ENCODE measurements around the gene RMND5B.

Gene RMND5B

DNA sequence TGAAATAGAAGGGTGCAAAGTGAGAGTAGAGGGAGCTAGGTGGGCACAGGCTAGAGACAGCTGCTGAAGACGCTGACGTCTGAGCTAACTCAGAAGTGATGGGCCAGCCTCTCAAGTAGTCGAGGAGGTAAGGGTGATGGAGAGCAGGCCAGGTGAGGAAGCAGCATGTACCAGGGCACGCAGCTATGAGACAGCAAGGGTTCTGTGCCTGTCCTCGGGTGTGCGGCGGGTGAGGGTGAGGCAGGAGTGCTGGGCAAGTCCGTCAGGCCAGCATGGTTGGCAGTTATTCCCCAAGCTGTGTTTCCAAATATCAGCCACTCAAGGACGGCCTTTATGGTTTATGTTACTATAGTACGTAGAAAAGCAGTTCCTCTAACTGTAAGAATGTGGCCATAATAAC is 6.2 kb downstream of the RMND5B start:
- no peak for DNase-seq

DNA sequence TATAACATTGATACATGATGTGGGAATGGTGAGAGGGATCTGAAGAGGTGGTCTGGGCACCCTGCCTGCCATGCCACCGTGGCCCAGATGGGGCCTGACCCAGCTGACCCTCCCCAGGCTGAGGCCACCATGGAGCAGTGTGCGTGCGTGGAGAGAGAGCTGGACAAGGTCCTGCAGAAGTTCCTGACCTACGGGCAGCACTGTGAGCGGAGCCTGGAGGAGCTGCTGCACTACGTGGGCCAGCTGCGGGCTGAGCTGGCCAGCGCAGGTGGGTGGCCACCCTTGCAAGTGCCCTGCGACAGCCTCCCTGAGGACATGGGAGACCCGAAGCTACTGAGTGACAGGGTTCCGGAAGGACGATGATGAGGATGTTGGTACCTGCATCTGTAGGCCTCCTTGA is 7.2 kb downstream of the RMND5B start:
- DNase-seq, result no peak

DNA sequence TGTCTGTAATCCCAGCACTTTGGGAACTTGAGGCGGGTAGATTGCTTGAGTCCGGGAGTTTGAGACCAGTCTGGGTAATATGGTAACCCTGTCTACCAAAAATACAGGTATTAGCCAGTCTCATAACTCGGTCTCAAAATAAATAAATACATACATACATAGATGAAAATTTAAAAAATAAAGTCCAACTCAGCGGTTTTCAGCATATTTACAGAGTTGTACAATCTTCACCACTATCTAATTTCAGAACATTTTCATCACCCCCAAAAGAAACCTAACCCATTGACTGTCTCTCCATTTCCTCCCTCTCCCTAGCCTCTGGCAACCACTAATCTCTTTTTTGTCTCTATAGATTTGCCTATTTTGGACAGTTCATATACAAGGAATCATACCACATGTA is 10.7 kb downstream of the RMND5B start:
- DNase-seq, result no peak

DNA sequence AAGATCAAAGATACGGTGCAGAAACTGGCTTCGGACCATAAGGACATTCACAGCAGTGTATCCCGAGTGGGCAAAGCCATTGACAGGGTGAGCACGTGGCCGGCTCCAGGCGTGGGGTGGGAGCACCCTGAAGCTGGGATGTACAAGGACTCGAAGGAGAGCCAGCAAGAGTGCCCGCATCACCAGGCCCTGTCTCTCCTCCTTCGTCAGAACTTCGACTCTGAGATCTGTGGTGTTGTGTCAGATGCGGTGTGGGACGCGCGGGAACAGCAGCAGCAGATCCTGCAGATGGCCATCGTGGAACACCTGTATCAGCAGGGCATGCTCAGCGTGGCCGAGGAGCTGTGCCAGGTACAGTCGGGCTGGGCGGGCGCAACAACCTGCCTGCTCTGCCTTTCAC is 11.8 kb downstream of the RMND5B start:
- DNase-seq, result no peak

DNA sequence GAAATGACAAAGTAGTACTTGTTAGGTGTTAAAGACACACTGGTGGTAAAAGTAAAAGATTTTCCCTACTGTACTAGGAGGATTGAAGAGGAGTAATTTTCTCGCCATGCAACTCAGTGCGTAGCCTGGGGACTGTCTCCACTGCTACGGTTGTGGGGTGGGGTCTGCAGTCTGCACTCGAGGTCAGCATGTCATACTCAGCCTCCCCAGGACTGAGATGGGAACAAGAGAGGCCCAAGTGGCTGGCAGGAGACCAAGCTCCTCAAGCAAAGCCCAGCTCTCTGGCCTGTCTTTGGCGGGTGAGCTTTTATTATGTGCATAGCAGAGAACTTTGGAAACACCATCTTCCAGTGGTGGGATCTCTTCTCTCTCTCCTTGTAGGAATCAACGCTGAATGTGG is 12.4 kb downstream of the RMND5B start:
- no peak for DNase-seq

DNA sequence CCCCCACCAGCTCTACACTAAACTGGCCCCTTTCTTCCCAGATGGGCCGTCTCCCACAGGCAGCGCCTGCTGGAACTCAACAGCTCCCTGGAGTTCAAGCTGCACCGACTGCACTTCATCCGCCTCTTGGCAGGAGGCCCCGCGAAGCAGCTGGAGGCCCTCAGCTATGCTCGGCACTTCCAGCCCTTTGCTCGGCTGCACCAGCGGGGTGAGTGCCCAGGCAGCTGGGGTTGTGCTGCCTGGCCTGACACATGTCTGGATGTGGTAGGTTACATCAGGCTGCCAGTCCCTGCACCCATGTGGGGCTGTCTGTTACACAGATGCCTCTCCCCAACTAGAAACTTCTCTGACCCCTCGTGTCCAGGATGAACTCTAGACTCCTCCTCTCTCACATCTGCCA is 13.1 kb downstream of the RMND5B start:
- DNase-seq, result no peak

DNA sequence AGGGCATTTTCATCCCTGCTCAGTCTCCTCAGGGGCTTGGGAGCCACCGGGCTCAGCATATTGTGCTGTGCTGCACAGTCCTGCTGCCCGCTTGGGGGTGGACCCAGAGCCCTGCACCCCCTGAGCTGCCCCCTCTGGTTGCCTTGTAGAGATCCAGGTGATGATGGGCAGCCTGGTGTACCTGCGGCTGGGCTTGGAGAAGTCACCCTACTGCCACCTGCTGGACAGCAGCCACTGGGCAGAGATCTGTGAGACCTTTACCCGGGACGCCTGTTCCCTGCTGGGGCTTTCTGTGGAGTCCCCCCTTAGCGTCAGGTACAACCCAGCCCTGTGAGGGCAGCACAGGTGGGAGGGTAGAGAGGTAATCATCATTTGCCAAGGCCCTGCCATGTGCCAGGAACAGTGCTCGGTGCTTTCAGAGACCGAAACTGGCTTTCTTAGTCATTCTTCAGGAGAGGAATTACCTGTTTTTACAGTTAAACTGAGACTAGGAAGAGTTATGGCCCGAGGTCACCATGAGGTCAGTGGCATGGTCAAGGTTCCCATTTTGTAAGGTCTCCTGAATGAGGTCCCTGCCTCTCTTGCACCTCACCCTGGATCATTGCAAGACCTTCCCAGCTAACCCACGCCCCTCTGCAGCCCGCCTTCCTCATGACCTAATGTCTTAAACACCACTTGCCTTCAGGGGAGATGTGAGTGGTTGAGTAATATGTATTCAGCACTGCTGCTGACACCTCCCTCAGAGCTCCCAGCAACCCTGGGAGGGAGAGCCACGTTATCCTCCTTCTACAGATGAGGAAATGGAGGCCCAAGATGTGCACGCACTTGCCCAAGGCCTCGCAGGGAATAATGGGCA is 15.4 kb downstream of the RMND5B start:
- DNase-seq, result peak; percentile 73 to 77

DNA sequence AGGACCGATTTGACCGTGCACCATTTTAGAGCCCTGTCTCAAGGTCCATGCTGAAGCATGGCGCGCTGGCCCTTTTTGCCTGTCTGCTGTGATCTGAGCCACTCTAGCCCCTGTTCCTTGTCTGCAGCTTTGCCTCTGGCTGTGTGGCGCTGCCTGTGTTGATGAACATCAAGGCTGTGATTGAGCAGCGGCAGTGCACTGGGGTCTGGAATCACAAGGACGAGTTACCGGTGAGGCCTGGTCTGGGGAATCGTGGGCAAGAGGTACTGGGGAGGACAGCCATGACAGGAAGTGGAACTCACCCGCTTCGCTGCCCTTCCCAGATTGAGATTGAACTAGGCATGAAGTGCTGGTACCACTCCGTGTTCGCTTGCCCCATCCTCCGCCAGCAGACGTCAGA is 16.6 kb downstream of the RMND5B start:
- no peak for DNase-seq

DNA sequence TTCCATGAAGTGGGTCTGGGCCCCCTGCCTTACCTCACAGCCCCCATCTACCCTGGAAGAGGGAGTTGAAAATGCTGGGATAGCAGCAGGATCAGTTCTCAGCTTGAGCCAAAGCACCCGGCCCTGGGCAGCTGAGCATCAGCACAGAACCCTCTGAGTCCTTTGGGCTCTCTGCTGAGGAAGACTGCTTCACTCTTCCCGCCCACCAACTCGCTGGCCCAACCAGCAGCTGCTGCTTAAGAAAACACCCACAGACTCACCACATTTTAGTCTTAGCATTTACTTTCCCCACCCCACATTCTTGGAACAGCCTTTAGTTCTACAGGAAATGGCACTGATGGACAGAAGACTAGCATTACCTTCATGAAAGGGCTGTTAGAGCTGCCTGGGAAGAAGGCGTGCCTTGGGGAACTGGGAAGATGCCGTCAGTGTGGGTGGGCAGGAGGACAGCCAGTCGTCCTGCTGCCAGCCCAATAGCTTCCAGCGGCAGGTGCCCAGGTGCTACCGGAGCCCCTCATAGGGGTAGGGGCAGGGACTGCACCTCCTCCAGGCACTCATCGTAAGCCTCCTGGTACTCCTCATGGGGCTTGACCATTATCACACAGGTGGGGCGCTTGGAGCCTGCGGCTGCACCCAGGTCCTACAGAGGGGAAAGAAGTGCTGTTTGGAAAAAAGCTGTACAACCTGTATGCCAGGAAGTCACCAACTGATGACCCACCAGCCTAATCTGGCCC is 18.6 kb downstream of the RMND5B start:
- peak in 1 of 2 experiments; percentile 44 for DNase-seq

DNA sequence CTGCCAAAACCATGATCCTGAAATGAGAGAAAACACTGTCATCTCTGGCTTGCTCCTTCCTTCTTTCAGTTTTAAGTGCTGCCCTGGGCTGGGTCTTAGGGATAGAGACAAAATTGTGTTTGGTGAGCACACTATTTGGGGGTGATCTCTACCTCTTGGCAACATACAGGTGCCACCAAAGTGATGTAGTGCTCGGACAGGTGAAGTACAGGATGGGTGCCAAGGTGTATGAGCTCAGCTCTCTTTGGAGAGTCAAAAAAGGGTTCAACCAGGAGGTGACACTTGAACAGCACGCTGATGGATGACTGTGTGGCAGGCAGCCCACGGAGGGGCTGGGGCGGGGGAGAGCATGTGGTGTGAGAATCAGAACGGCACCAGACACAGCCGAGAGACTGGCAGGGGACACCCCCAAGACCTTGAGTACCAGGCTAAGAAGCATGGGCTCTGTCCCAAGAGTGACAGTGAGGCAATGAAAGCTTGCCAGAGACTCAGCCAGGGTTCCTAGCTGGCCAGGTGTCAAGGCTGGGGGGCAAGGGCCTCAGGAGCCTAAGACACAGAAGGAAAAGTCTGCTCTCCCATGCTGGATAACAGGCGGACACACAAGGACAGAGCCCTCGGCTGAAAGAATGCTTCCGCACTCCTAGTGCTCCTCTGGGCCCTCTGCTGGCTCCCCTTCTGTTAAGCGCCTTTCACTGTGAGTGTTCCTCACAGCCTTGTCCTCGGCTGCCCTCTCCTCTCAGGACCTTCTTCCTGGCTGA is 20.3 kb downstream of the RMND5B start:
- no peak for DNase-seq

DNA sequence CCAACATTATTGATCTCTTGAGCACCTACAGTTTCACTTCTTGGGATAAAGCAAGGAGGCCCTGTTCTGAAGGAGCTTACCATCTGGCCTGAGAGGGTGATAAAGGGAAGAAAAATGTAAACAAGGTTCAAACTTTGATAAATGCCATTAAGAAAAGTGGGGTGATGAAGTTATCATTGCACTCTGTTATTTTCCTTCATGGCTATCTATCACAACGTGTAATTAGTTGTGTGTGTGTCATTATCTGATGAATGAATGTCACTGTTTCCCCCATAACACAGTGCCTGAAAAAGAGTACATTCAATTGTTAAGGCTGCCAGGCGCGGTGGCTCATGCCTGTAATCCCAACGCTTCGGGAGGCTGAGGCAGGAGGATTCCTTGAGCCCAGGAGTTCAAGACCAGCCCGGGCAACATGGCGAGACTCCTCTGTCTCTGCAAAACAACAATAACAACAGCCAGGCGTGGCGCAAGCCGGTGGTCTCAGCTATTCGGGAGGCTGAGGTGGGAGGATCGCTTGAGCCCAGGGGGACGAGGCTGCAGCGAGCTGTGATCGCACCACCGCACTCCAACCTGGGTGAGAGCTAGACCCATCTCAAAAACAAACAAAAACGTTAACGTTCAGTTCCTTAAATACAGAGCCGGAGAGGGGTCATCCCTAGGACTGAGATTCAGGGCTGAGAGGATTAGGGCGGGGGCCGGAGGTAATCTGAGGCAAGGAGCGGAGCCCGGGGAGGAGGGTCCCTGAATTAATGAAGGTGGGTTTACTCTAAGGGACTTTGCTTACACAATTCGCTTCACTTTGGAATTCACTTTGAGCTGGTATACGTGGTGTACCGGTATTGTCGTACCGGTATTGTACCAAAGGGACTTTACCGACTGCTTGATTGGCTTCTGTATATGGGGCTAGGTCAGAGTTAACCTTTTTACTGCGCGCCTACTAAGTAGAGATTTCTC is 22.0 kb downstream of the RMND5B start:
- DNase-seq, result no peak

DNA sequence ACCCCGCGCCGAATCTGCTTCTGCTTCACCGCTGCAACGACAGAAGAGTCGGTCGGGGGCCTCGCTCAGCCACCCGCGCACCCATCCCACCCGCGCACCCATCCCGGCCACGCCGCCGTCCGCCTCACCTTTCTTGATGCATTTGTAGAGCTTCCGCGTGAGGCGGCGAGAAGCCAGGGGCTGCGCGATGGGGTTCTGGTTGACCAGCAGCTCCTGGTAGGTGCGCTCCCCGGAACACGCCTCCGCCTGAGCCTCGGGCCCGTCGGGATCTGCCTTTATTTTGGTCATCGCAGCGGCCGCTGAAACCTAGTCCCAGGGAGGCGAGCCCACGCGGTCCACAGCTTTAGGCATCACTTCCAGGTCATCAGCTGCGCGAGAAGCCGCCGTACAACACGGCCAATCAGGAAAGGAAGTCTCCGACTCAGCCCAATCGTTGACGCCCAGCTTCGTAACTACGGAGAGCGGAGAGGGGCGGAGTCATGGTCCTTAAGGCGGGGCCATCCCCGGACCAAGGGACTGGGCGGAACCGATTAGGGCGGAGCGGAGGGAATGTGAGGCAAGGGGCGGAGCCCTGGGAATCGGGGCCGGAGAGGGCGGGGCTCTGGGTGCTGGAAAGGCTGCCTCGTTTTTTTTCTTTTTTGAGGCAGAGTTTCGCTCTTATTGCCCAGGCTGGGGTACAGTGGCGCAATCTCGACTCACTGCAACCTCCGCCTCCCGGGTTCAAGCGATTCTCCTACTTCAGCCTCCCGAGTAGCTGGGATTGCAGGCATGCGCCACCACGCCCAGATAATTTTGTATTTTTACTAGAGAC is 22.9 kb downstream of the RMND5B start, which contains the start of gene NHP2:
Gene NHP2, minus strand, starts transcription at position 356 of the 811 bp plus-strand sequence. Its CDS starts 68 bp downstream, at position 288.
- peak; percentile 99 to 100 for DNase-seq

DNA sequence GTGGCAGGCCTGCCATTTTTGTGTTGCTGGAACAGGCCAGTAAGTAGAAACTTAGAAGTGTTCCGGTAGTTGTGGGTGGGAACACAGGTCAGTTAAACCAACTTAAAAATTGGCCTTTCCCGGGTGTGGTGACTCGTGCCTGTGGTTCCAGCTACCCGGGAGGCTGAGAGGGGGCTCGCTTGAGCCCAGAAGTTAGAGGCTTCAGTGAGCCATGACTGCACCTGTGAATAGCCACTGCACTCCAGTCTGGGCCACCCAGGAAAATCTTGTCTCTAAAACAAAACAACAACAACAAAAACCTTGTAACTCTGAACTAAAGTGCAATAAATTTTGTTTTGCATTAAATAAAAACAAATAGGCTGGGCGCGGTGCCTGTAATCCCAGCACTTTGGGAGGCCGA is 24.3 kb downstream of the RMND5B start:
- DNase-seq, result no peak

DNA sequence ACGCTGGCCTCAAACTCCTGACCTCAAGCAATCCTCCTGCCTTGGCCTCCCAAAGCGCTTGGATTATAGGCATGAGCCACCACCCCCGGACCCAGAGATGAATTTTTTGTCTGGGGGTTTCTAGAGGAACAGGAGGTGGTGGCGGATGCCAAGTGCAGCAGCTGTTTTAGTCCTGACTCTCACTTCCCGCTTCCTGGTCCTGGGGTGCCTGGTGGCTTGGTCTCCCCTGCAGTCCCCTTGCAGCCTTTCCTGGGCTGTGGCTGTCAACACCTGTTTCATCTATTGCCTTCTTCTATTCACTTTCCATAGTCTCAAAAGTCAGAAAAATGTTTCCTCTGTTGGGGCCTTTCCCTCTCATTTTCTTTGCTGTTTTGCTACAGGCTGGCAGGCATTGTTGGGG is 29.4 kb downstream of the RMND5B start:
- DNase-seq, result no peak

DNA sequence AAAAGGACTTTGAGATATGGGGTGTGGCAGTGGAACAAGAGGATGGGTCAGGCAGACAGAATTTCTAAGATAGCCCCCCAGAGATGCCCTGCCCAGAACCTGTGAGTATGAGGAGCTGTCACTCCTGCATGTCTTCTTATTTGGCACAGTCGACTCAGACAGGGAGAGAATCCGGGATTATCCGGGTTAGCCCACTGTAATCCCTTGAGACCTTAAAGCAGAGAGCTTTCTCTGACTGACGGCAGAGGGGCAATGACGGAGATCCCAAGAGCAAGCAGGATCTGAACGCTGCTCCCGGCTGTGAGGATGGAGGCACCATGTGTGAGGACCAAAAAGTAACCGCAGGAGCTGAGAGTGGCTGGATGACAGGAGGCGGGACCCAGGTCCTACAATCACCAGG is 31.7 kb downstream of the RMND5B start:
- no peak for DNase-seq

DNA sequence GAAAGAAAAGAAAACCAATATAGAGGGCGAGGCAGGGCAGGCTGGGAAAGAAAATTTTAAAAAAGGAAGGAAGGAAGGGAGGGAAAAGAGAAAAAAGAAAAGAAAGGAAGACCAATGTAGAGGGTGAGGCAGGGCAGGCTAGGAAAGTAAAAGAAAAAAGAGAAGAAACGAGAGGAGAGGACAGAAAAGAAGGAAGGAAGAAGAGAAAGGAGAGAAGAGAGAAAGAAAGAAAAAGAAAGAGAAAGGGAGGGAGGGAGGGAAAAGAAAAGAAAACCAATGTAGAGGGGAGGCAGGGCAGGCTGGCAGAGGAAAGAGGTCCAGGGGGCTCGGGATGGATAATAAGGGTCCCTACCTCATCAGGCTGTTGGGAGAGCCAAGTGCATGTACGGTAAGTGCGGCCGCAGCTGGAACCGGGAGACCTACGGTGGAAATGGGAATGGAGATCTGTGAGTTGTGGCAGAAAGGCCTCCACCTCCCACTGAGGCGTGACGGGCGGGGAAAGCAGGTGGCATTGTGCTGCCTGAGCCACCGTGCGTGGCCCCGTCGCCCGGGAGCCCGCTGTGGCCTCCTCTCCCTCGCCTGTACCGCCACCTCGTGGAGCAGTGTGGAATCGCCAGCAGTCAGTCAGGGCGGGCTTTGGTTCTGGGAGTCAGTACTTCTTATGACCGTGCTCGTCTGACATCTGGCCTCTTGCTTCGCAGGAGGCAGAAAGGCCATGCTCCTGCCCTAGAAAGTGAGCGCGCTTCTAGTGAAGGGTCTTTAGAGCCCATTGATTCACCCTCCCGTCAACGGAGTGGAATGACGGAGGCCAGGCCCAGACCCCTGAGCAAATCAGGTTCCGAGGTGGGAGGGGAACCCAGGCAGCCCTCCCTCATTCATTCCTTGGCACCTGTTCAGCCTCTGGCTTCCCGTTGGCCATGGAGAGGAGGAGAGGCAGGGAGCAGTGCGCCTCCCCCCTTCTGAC is 33.2 kb downstream of the RMND5B start:
- DNase-seq, result peak; percentile 96 to 97

DNA sequence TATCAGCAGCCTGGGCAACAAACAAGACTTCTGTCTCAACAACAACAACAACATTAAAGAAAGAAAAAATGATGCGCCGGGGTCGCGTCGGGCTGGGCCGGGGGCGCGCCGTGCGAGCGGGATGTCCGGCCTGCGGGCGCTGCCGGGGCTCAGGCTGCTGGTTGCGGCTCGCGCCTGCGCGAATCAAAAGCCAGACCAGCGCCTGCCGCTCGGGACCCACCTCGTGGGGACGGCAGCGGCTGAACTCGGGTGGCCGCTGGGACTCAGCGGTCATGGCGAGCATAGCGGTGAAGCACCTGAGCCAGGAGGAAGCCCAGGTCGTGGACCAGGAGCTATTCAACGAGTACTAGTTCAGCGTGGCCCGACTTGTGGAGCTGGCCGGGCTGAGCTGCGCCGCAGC is 34.8 kb downstream of the RMND5B start:
- no peak for DNase-seq

DNA sequence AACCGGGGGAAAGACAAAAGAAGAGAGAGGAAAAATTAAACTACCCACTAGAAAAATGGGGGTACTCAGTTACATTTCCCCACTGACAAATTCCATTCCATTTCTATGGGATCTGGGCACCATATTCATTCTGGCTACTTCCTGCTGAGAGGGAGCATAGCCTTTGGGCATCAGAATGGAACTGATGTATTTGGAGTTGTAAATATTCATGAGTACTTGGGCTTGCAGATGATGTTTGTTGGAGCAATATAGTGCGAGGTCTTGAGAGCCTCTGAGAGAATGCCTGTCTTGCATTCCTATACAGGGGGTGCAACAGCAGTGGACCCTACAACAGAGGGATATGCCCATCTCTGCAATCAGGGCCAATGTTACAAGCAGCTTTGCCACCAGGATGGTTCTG is 39.6 kb downstream of the RMND5B start:
- no peak for DNase-seq

DNA sequence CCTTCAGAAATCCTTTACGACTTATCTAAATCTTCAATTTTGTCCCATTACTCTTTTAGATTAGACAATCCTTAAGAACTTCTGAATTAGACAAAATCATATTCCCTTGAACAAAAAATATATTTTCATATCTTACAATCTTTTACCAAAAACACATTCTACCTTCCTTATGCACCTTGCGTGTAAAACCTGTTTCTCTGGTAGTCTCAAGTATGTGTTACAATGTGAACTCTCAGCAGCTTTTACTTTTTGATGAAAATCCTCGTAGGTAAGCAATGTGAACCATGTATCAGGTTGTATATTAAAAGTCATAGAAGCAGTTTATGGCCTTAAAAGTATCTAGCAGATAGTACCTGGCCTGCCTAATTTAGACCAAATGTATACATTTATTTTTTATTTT is 43.6 kb downstream of the RMND5B start:
- DNase-seq, result no peak

DNA sequence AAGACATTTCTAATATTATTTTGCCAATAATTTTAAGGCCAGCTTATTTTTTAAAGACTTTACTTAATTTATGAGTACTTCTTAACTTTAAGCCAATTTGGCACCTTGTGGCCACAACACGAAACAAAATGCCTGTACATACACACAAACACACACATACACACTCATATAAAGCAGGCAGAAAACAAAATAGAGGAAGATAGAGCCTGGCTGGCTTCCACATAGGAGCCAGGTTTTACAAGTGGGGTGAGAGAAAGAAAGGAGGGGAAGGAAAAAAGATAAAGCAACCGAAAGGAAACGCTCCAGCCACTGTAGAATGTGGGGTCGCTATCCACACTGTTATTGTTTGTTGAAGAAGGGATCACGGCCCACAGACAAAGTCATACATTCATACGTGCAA is 46.0 kb downstream of the RMND5B start:
- DNase-seq, result no peak

All from activated CD4-positive, alpha-beta T cell treated with anti-CD3 and anti-CD28 coated beads, Interleukin-2, amount 50 U/mL, for 48 hours (primary cell).